Stomach (tissue), 9 donors: ENCODE results near the gene GABBR1. TPM values are rescaled to one million over a fixed set of nuclear protein-coding genes. Genes with fewer than 3 reads are reported as not detected.

Experiments used
- DNase-seq, 2 donors: peaks; one replicate each; pipeline versions ENCODE4 v3.0.0 to v3.0.0-alpha.2; 2013 to 2019
- H3K27ac ChIP-seq, 5 donors: fragments of 200-600 bp in 4 of 5; sonication (generic) in 4 of 5; one replicate each; pipeline ENCODE4 v1.5.1; 2013 to 2019; ENCODE audit warnings: mild to moderate bottlenecking in 1 of 5, moderate library complexity in 1 of 5
- H3K27me3 ChIP-seq, 3 donors: fragments of 200-600 bp; sonication (generic); one replicate each; pipeline ENCODE4 v1.5.1; 2017 to 2019; ENCODE audit warnings: mixed run types in 1 of 3
- H3K36me3 ChIP-seq, 4 donors: fragments of 200-600 bp; sonication (generic); 1 replicate in 3 of 4; 2 replicates in 1 of 4; pipeline ENCODE4 v1.5.1; 2016 to 2019
- H3K4me1 ChIP-seq, 4 donors: fragments of 200-600 bp; sonication (generic); one replicate each; pipeline ENCODE4 v1.5.1; 2016 to 2019
- H3K4me3 ChIP-seq, 4 donors: fragments of 200-600 bp; sonication (generic) in 3 of 4; one replicate each; pipeline ENCODE4 v1.5.1; 2016 to 2019; ENCODE audit warnings: mild to moderate bottlenecking in 1 of 4
- H3K9me3 ChIP-seq, 4 donors: fragments of 200-600 bp; sonication (generic); one replicate each; pipeline ENCODE4 v1.5.1; 2016 to 2019
- EP300 ChIP-seq: sonication (generic); formaldehyde crosslinking; IDR thresholded peaks from one replicate; pipeline ENCODE4 v1.6.1; 2017; ENCODE audit warnings: antibody characterized with exemption
- POLR2A ChIP-seq, 4 donors: fragments of 450-650 bp; IDR thresholded peaks; one replicate each; pipeline ENCODE4 v1.6.1; 2016; ENCODE audit warnings: antibody characterized with exemption in 4 of 4, control low read depth in 2 of 4, mild to moderate bottlenecking in 1 of 4, moderate library complexity in 1 of 4
- POLR2AphosphoS5 ChIP-seq, 3 donors: sonication (generic); formaldehyde crosslinking; IDR thresholded peaks; one replicate each; pipeline ENCODE4 v1.6.1; 2016; ENCODE audit warnings: antibody characterized with exemption in 3 of 3
- WGBS, 5 donors: extraction: QIAGEN DNeasy Blood & Tissue Kit in 3 of 5; methylation state at CpG; one replicate each; pipeline versions ENCODE4 v1.1.5 to v1.1.7; 2013 to 2018; 5-methylcytosine and 5-hydroxymethylcytosine counted together
- intact Hi-C: fragments of 100-400 bp; cut with DNase I; formaldehyde crosslinking; loops from one replicate; pipeline ENCODE4 v1.15.1; 2023; ENCODE audit warnings: low total_unique reads
- polyA plus RNA-seq, 3 donors: library from polyadenylated mRNA; stranded (reverse); fragments of 200-250 nt; gene quantifications; one replicate each; pipeline ENCODE4 v1.2.3, GENCODE V29; 2013
- total RNA-seq, 5 donors: library from RNA; depleted of rRNA; stranded (reverse); fragments of >200 nt; gene quantifications; one replicate each; pipeline versions ENCODE4 v1.1.0 to v1.2.3, GENCODE V29; 2014 to 2016
- TF ChIP-seq, protein P1 (sequence below), 7 experiments: fragments of 450-650 bp in 4 of 7; fragments of 200-600 bp in 3 of 7; sonication (generic) in 3 of 7; IDR thresholded peaks; one replicate each; pipeline ENCODE4 v1.5.1; 2016 to 2019; ENCODE audit warnings: antibody characterized with exemption in 7 of 7, control low read depth in 2 of 7, mild to moderate bottlenecking in 1 of 7
- donor health status: healthy with polysubstance abuse.
- donor health status: Bipolar disorder and iron deficiency.
- donor health status: healthy.

Gene GABBR1
- total and polyA plus RNA-seq, 8 donors, result 4.5 to 101 (median 29.8) TPM

DNA sequence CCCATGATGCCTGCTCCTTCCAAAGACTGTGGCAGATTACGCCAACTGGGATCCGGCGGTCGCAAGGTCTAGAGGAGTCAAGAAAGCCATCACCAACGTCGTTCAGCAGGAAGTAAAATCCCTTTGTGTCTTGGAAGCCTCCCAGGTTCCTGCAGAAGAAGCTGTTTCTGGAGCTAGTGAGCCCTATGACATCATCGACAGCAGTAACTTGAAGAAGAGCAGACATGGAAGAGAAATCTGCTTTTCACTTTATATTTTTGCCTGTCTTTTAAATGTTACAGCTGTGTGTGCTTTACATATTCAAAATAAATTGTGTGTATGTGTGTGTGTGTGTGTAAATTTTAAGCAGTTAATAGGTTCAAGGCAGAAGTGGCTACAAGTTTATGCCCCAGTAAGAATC is 55.4 kb downstream of the GABBR1 start:
- Histone ChIP-seq H3K4me1 (no peaks in the 10 kb centered on the region), H3K36me3 (no peaks in the 10 kb centered on the region), H3K27me3 (peaks cover 0 to 37% (median 0%) of the 10 kb centered on the region in 3 donors), H3K9me3 (no peaks in the 10 kb centered on the region), H3K4me3 (no peak overlapping the region), H3K27ac (no peak overlapping the region)
- TF ChIP-seq POLR2A (IDR thresholded peaks at IDR 0.05) (no peak), EP300 (no peak), POLR2AphosphoS5 (IDR thresholded peaks at IDR 0.05) (no peak)
- TF ChIP-seq, protein P1, sequence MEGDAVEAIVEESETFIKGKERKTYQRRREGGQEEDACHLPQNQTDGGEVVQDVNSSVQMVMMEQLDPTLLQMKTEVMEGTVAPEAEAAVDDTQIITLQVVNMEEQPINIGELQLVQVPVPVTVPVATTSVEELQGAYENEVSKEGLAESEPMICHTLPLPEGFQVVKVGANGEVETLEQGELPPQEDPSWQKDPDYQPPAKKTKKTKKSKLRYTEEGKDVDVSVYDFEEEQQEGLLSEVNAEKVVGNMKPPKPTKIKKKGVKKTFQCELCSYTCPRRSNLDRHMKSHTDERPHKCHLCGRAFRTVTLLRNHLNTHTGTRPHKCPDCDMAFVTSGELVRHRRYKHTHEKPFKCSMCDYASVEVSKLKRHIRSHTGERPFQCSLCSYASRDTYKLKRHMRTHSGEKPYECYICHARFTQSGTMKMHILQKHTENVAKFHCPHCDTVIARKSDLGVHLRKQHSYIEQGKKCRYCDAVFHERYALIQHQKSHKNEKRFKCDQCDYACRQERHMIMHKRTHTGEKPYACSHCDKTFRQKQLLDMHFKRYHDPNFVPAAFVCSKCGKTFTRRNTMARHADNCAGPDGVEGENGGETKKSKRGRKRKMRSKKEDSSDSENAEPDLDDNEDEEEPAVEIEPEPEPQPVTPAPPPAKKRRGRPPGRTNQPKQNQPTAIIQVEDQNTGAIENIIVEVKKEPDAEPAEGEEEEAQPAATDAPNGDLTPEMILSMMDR (IDR thresholded peaks at IDR 0.05), result no peak
- WGBS, 5 donors, result 56 to 85% (median 73%) methylated on average over 7 of the region's 7 CpGs
- no peak for DNase-seq
- intact Hi-C loops, result no loop called here

DNA sequence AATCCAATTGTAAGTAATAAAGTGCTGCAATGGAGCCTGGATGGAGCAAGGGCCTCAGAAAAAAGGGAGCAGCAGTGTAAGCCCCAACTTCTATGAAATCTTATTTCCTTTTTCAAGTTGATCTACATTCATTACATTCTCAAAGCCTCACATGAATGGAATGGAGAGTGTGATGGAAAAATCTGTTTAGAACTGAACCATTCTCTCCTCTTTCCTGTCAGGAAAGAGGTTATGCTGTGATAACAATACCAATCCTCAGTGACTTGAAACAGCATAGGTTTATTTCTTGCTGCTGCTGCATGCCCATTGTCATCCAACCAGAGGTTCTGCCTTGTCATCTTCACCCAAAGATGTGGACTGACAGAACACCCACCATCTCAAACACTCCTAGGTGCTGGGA is 56.9 kb downstream of the GABBR1 start:
- no peak for DNase-seq
- no peaks in the 10 kb centered on the region for H3K9me3 ChIP-seq
- no peaks in the 10 kb centered on the region for H3K4me1 ChIP-seq
- H3K36me3 ChIP-seq, result no peaks in the 10 kb centered on the region
- TF ChIP-seq EP300 (no peak), POLR2AphosphoS5 (IDR thresholded peaks at IDR 0.05) (no peak)
- no peak overlapping the region for H3K27ac ChIP-seq
- peaks cover 0 to 37% (median 0%) of the 10 kb centered on the region in 3 donors for H3K27me3 ChIP-seq
- no peak overlapping the region for H3K4me3 ChIP-seq
- intact Hi-C loops, result no loop called here

DNA sequence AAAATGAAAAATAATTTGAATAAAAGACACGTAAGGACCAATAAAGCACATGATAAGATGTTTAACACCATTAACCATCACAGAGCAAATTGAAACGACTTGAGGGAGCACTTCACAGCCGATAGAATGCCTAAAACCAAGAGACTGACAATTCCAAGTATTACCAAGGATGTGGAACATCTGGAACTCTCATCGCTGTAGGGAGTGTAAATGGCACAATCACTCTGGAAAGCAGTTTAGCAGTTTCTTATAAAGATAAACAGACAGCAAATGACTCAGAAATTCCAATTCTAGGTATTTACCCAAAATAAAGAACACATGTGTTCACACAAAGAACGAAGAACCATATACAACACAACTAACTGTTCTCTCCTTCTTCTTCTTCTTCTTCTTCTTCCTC is 65.0 kb downstream of the GABBR1 start:
- Histone ChIP-seq H3K36me3 (no peaks in the 10 kb centered on the region), H3K9me3 (no peaks in the 10 kb centered on the region), H3K27me3 (peaks cover 0 to 24% (median 3%) of the 10 kb centered on the region in 3 donors), H3K4me1 (no peaks in the 10 kb centered on the region), H3K4me3 (no peak overlapping the region), H3K27ac (no peak overlapping the region)
- WGBS, 5 donors, result 52 to 63% (median 61%) methylated on average over 5 of the region's 5 CpGs
- intact Hi-C loops, result no loop called here
- no peak for DNase-seq
- TF ChIP-seq EP300, result no peak
- no peak for TF ChIP-seq POLR2A (IDR thresholded peaks at IDR 0.05)
- TF ChIP-seq POLR2AphosphoS5 (IDR thresholded peaks at IDR 0.05), result no peak
- TF ChIP-seq, protein P1 (IDR thresholded peaks at IDR 0.05), result no peak

DNA sequence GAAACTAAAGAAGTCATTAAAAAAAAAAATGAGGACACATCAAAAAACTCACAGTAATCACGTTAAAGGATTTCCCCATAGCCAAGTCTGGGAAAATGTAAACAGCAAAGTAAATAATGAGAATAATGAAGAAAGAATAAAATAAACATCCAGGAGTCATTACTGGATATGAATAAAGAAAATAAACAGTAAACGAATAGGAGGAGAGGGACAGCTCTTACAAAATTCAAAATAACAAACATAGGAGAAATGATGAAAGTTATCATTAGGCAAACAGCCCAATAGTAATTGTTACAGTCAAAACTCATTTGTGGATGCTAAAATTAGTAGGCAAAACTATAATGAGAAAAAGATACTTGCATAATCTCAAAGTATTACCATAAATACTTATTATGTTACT is 65.4 kb downstream of the GABBR1 start:
- Histone ChIP-seq H3K4me1 (no peaks in the 10 kb centered on the region), H3K4me3 (no peak overlapping the region), H3K36me3 (no peaks in the 10 kb centered on the region), H3K9me3 (no peaks in the 10 kb centered on the region), H3K27ac (no peak overlapping the region), H3K27me3 (peaks cover 0 to 24% (median 3%) of the 10 kb centered on the region in 3 donors)
- WGBS, 5 donors, result 31 to 37% (median 33%) methylated on average over 2 of the region's 2 CpGs
- DNase-seq, result no peak
- no peak for TF ChIP-seq POLR2A (IDR thresholded peaks at IDR 0.05)
- intact Hi-C loops, result no loop called here

DNA sequence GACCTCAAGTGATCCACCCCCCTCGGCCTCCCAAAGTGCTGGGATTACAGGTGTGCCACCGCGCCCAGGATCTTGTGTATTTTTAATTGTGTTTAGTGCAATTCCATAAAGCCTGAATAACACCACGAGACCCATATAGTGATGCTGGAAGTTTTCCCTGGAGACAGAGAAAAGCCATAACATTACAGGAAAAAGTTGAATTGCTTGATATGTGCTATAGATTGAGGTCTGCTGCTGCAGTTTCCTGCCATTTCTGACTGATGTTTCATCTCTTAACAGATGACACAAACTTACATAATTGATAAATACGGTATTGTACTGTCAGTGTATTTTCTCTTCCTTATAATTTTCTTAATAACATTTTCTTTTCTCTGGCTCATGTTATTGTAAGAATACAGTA is 66.1 kb downstream of the GABBR1 start:
- intact Hi-C loops, result no loop called here
- Histone ChIP-seq H3K4me1 (no peaks in the 10 kb centered on the region), H3K27me3 (peaks cover 0 to 24% (median 3%) of the 10 kb centered on the region in 3 donors), H3K4me3 (no peak overlapping the region), H3K27ac (no peak overlapping the region), H3K9me3 (no peaks in the 10 kb centered on the region), H3K36me3 (no peaks in the 10 kb centered on the region)
- TF ChIP-seq, protein P1 (IDR thresholded peaks at IDR 0.05), result no peak
- no peak for TF ChIP-seq POLR2A (IDR thresholded peaks at IDR 0.05)
- no peak for TF ChIP-seq EP300
- no peak for TF ChIP-seq POLR2AphosphoS5 (IDR thresholded peaks at IDR 0.05)
- WGBS, 5 donors, result 72 to 81% (median 78%) methylated on average over 5 of the region's 5 CpGs
- no peak for DNase-seq
